HG02642 (cell line): ENCODE results near the gene ZCCHC24.

Experiments used
- ATAC-seq: cut with Tn5 transposase; IDR thresholded peaks from one replicate; pipeline ENCODE4 v1.9.1; 2021; ENCODE audit warnings: mild to moderate bottlenecking; ENCODE audit not compliant: unreplicated experiment, poor library complexity

Gene ZCCHC24

GRCh38 chr10:79434223-79434687, 11.2 kb downstream of the ZCCHC24 start:
- no peak for ATAC-seq

GRCh38 chr10:79433324-79434222, 11.9 kb downstream of the ZCCHC24 start:
- ATAC-seq, result no peak

GRCh38 chr10:79431891-79432831, 13.3 kb downstream of the ZCCHC24 start:
- ATAC-seq, result no peak

- ATAC-seq, result no peak
These were observed 14.0 kb downstream of the ZCCHC24 start for GRCh38 chr10:79431428-79431827.

GRCh38 chr10:79430936-79431335, 14.5 kb downstream of the ZCCHC24 start:
- no peak for ATAC-seq

- no peak for ATAC-seq
These were observed 15.0 kb downstream of the ZCCHC24 start for GRCh38 chr10:79430325-79430905.

GRCh38 chr10:79429751-79430150, 15.7 kb downstream of the ZCCHC24 start:
- ATAC-seq, result no peak

- no peak for ATAC-seq
These were observed 17.5 kb downstream of the ZCCHC24 start for GRCh38 chr10:79427965-79428364.

GRCh38 chr10:79425074-79425532, 20.3 kb downstream of the ZCCHC24 start:
- ATAC-seq, result no peak

GRCh38 chr10:79424221-79425073, 21.0 kb downstream of the ZCCHC24 start:
- ATAC-seq, result no peak

- ATAC-seq, result no peak
These were observed 23.1 kb downstream of the ZCCHC24 start for GRCh38 chr10:79422178-79422892.

GRCh38 chr10:79420974-79421688, 24.3 kb downstream of the ZCCHC24 start:
- ATAC-seq, result no peak

GRCh38 chr10:79418886-79419595, 26.4 kb downstream of the ZCCHC24 start:
- no peak for ATAC-seq

GRCh38 chr10:79418274-79418673, 27.1 kb downstream of the ZCCHC24 start:
- ATAC-seq, result no peak

- ATAC-seq, result no peak
These were observed 27.7 kb downstream of the ZCCHC24 start for GRCh38 chr10:79417731-79418130.

- ATAC-seq, result no peak
These were observed 28.2 kb downstream of the ZCCHC24 start for GRCh38 chr10:79417266-79417665.

GRCh38 chr10:79416578-79417255, 28.7 kb downstream of the ZCCHC24 start:
- ATAC-seq, result no peak
